Esophagus muscularis mucosa (tissue), 4 donors: ENCODE data around the gene PIF1. TPM values are rescaled to one million over a fixed set of nuclear protein-coding genes. Genes with fewer than 3 reads are reported as not detected.
A peak's percentile ranks its signal among the peaks of the same experiment; 100 is the strongest.

Experiments
- DNase-seq: peaks from one replicate; pipeline ENCODE4 v3.0.0-alpha.2; 2017; ENCODE audit errors: extremely low spot score
- H3K27ac ChIP-seq, 4 donors: fragments of 200-600 bp; sonication (generic); replicated peaks in 1 of 4; 1 replicate in 3 of 4; 2 replicates in 1 of 4; pipeline ENCODE4 v1.5.1; 2016 to 2019; ENCODE audit warnings: mild to moderate bottlenecking in 1 of 4
- H3K27me3 ChIP-seq, 4 donors: fragments of 200-600 bp; sonication (generic); one replicate each; pipeline versions ENCODE4 v1.5.1 to v1.6.0; 2016 to 2019
- H3K36me3 ChIP-seq, 4 donors: fragments of 200-600 bp; sonication (generic); one replicate each; pipeline ENCODE4 v1.5.1; 2016 to 2019
- H3K4me1 ChIP-seq, 4 donors: fragments of 200-600 bp; sonication (generic); one replicate each; pipeline ENCODE4 v1.5.1; 2016 to 2019
- H3K4me3 ChIP-seq, 4 donors: fragments of 200-600 bp; sonication (generic); 1 replicate in 2 of 4; 2 replicates in 2 of 4; pipeline ENCODE4 v1.5.1; 2016 to 2019; ENCODE audit warnings: mild to moderate bottlenecking in 4 of 4, moderate library complexity in 1 of 4
- H3K9me3 ChIP-seq, 4 donors: fragments of 200-600 bp; sonication (generic); 1 replicate in 3 of 4; 2 replicates in 1 of 4; pipeline ENCODE4 v1.5.1; 2016 to 2019
- EP300 ChIP-seq: sonication (generic); formaldehyde crosslinking; IDR thresholded peaks from one replicate; pipeline ENCODE4 v1.6.1; 2017; ENCODE audit warnings: antibody characterized with exemption
- POLR2A ChIP-seq: fragments of 450-650 bp; IDR thresholded peaks from one replicate; pipeline ENCODE4 v1.6.1; 2017; ENCODE audit warnings: antibody characterized with exemption, moderate library complexity, mild to moderate bottlenecking, low read depth
- POLR2AphosphoS5 ChIP-seq, 2 donors: sonication (generic); formaldehyde crosslinking; IDR thresholded peaks; one replicate each; pipeline ENCODE4 v1.6.1; 2017; ENCODE audit warnings: antibody characterized with exemption in 2 of 2
- WGBS: methylation state at CpG from one replicate; pipeline ENCODE4 v1.1.5; 2018; 5-methylcytosine and 5-hydroxymethylcytosine counted together
- intact Hi-C: fragments of 100-400 bp; cut with DNase I; formaldehyde crosslinking; loops from one replicate; pipeline ENCODE4 v1.15.1; 2023
- total RNA-seq, 4 donors: library from RNA; depleted of rRNA; stranded (reverse); fragments of >200 nt; gene quantifications; one replicate each; pipeline versions ENCODE4 v1.1.0 to v1.2.1, GENCODE V29; 2016
- TF ChIP-seq, protein P1 (sequence below), 3 experiments: fragments of 200-600 bp in 2 of 3; fragments of 450-650 bp in 1 of 3; sonication (generic) in 2 of 3; IDR thresholded peaks; one replicate each; pipeline ENCODE4 v1.5.1; 2017 to 2019; ENCODE audit warnings: antibody characterized with exemption in 3 of 3, mild to moderate bottlenecking in 2 of 3, moderate library complexity in 1 of 3

Gene PIF1
- total RNA-seq, 4 donors from 2014 or later, result 0.78 to 4.4 (median 2.0) TPM

DNA sequence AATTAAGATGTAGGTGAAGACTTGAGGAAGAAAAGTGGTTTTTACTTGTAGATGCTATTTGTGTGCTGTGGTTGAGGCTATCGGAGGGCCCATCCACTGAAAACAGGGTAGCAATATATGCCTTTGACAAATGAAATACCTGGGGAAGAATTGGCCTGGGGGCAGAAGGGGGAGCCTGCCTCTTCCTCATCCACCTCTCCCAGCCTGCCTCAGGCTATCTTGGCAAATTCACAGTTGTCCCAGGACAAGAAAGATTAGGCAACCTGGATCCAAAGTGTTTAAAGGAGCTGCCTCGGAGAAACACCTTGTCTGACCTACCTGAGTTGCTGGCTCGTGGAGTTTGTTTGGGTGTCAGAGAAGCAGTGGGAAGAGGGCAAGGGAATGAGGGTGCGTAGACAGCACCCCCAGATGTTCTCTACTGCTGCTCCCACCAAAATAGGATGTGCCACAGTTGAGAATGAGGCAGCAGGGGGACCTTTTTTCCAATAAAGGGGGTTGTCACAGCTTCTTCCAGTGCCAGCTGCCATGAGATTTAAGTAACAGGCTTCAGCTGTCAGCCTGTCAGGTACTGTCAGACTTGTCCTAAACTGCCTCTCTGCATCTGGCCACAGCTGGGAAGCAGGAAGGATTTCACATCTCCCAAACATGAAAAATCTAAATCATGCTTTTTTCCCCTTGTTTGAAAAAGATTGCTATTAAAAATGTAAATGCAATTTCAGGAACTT is 25.5 kb upstream of the PIF1 start:
- Histone ChIP-seq H3K27ac (peak overlapping the region; percentile 79 to 98 (median 92)), H3K27me3 (no peaks in the 10 kb centered on the region), H3K4me1 (peaks cover 74 to 100% (median 100%) of the 10 kb centered on the region in 4 donors), H3K36me3 (peaks cover 36 to 78% (median 59%) of the 10 kb centered on the region in 4 donors), H3K9me3 (no peaks in the 10 kb centered on the region), H3K4me3 (peak overlapping the region in 3 of 4 donors; percentile 7 to 25 (median 16))
- DNase-seq, result no peak
- 73% methylated on average over 4 of the region's 4 CpGs for WGBS
- intact Hi-C loops, result no loop called here
- no peak for TF ChIP-seq POLR2A
- TF ChIP-seq EP300, result no peak
- no peak for TF ChIP-seq POLR2AphosphoS5 (IDR thresholded peaks at IDR 0.05)
- TF ChIP-seq, protein P1, sequence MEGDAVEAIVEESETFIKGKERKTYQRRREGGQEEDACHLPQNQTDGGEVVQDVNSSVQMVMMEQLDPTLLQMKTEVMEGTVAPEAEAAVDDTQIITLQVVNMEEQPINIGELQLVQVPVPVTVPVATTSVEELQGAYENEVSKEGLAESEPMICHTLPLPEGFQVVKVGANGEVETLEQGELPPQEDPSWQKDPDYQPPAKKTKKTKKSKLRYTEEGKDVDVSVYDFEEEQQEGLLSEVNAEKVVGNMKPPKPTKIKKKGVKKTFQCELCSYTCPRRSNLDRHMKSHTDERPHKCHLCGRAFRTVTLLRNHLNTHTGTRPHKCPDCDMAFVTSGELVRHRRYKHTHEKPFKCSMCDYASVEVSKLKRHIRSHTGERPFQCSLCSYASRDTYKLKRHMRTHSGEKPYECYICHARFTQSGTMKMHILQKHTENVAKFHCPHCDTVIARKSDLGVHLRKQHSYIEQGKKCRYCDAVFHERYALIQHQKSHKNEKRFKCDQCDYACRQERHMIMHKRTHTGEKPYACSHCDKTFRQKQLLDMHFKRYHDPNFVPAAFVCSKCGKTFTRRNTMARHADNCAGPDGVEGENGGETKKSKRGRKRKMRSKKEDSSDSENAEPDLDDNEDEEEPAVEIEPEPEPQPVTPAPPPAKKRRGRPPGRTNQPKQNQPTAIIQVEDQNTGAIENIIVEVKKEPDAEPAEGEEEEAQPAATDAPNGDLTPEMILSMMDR (IDR thresholded peaks at IDR 0.05), result no peak

DNA sequence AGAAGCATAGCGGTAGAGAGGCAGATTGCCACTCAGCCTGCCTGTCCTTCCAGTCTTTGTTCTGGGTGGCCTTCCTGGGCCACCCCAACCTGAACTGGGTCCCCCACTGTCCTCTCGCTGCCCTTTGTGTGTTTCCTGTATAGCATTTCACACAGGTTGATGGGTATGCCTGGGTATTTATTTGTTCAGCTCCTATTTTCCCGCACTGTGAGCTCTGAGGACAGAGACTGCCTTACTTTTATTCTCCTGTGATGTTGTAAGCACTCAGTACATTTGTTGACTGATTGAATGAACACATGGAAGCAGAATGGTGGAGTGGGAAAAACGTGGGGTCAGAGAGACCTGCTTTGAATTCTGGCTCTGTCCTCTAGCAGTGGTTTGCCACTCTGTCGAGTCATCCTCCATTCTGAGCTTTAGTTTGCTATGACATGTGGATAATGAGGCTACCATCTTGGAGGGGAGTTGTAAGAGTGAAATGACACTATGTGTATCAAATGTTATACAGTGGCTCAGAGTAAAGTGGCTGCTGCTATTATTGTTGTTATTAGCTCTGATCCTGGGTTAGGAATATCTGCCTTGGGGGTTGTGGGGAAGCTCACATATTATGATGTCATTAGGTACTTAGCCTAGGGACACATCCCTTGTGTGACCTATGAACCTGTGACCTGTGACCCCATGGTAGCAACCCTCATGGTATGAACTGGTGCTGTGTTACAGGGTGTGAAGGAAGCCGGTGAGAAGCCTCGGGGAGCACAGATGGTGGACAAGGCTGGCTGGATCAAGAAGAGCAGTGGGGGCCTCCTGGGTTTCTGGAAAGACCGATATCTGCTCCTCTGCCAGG is 22.6 kb upstream of the PIF1 start:
- peaks cover 21 to 52% (median 33%) of the 10 kb centered on the region in 4 donors for H3K36me3 ChIP-seq
- H3K4me3 ChIP-seq, result no peak overlapping the region
- intact Hi-C loops, result loop anchor here (10.0 kb wide), 1 partner anchor 237 kb away; no protein-coding TSS in a partner anchor
- DNase-seq, result no peak
- no peaks in the 10 kb centered on the region for H3K9me3 ChIP-seq
- H3K27me3 ChIP-seq, result no peaks in the 10 kb centered on the region
- H3K27ac ChIP-seq, result peak overlapping the region; percentile 94 to 99 (median 98)
- whole genome bisulfite sequencing, result 85% methylated on average over 8 of the region's 8 CpGs
- TF ChIP-seq POLR2A (no peak), POLR2AphosphoS5 (IDR thresholded peaks at IDR 0.05) (no peak), EP300 (no peak)
- TF ChIP-seq, protein P1 (IDR thresholded peaks at IDR 0.05), result no peak
- peaks cover 69 to 100% (median 100%) of the 10 kb centered on the region in 4 donors for H3K4me1 ChIP-seq

DNA sequence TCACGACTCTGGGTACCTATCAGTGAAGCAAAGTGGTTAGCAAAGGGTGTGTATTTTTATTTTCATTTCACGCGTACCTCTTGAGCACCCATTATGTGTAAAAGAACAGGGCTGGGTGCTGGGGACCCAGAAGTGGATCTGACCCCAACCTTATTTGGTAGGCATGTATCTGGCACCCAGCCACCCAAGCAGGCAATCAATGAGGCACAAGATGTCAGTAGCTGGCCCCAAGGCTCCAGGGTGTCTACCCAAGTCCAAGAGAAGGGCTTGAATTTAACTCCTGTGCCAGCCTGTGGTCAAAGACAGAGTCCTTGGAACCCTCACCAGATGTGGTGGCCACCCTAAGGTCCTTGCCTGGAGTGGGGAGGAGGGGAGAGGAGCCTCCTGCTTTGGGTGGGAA is 22.0 kb upstream of the PIF1 start:
- no peaks in the 10 kb centered on the region for H3K9me3 ChIP-seq
- H3K27ac ChIP-seq, result peak overlapping the region; percentile 94 to 99 (median 98)
- 72% methylated on average over 3 of the region's 3 CpGs for WGBS

DNA sequence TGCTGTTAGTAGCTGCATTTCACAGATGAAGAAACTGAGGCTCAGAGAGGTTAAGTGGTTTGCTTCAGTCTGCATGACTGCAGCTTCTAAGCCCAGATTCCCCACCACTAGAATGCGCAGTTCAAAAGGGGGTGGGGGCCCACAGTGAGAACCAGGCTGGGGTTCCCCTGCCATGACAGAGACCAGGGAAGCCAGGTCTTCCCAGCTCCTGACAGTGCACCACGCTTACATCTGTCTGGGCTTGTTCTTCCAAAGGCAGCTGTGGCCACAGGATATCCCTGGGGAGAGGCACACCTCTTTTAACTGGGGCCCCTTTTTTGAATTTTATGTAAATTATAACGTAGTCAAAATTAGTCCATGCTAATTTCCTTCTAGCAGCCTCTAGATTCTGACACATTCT is 21.6 kb upstream of the PIF1 start:
- Histone ChIP-seq H3K4me3 (no peak overlapping the region), H3K4me1 (peaks cover 62 to 97% (median 95%) of the 10 kb centered on the region in 4 donors), H3K36me3 (peaks cover 21 to 44% (median 33%) of the 10 kb centered on the region in 4 donors), H3K27ac (peak overlapping the region; percentile 94 to 99 (median 98)), H3K27me3 (no peaks in the 10 kb centered on the region), H3K9me3 (no peaks in the 10 kb centered on the region)
- no peak for TF ChIP-seq POLR2AphosphoS5 (IDR thresholded peaks at IDR 0.05)
- TF ChIP-seq EP300, result no peak
- TF ChIP-seq POLR2A, result no peak
- TF ChIP-seq, protein P1 (IDR thresholded peaks at IDR 0.05), result no peak
- intact Hi-C loops, result loop anchor here (10.0 kb wide), 1 partner anchor 238 kb away; no protein-coding TSS in a partner anchor
- 70% methylated on average over 3 of the region's 3 CpGs for WGBS
- no peak for DNase-seq

More for the DNA sequence above, 22.0 kb upstream of the PIF1 start:
- TF ChIP-seq POLR2AphosphoS5 (IDR thresholded peaks at IDR 0.05), result no peak
- TF ChIP-seq EP300, result no peak
- TF ChIP-seq, protein P1 (IDR thresholded peaks at IDR 0.05), result no peak
- TF ChIP-seq POLR2A, result no peak
- DNase-seq, result no peak
- H3K36me3 ChIP-seq, result peaks cover 21 to 46% (median 33%) of the 10 kb centered on the region in 4 donors
- H3K4me3 ChIP-seq, result no peak overlapping the region
- peaks cover 64 to 100% (median 99%) of the 10 kb centered on the region in 4 donors for H3K4me1 ChIP-seq
- no peaks in the 10 kb centered on the region for H3K27me3 ChIP-seq
- intact Hi-C loops, result loop anchor here (10.0 kb wide), 1 partner anchor 237 kb away; no protein-coding TSS in a partner anchor
